Endothelial cell of umbilical vein (primary cell): ENCODE data around the gene GSTCD.

Experiments
- CTCF ChIP-seq, 2 donors: IDR thresholded peaks; 1 replicate in 1 of 2; 2 replicates in 1 of 2; pipeline ENCODE4 v1.5.1; 2011; ENCODE audit warnings: low read length in 2 of 2, mild to moderate bottlenecking in 2 of 2, moderate library complexity in 2 of 2, control low read depth in 1 of 2, inconsistent platforms in 1 of 2, low read depth in 1 of 2; ENCODE audit not compliant: insufficient read depth in 1 of 2; ENCODE audit errors: extremely low read depth in 1 of 2
- EZH2 ChIP-seq: IDR thresholded peaks from 2 replicates; pipeline ENCODE4 v1.6.1; 2012; ENCODE audit warnings: borderline replicate concordance, low read depth, mild to moderate bottlenecking, moderate library complexity, low read length, inconsistent platforms; ENCODE audit not compliant: severe bottlenecking
- JUN ChIP-seq: IDR thresholded peaks from 2 replicates; pipeline ENCODE4 v1.6.1; 2011; ENCODE audit warnings: borderline replicate concordance, low read depth; ENCODE audit not compliant: insufficient read length, insufficient read depth
- MAX ChIP-seq: IDR thresholded peaks from 2 replicates; pipeline ENCODE4 v1.6.1; 2011; ENCODE audit not compliant: insufficient read depth, insufficient read length
- POLR2A ChIP-seq: IDR thresholded peaks from 2 replicates; pipeline ENCODE4 v1.6.1; 2012; ENCODE audit warnings: low read depth, mild to moderate bottlenecking, control low read depth, low read length
- POLR2AphosphoS5 ChIP-seq: IDR thresholded peaks from 2 replicates; pipeline ENCODE4 v1.6.1; 2012; ENCODE audit warnings: low read depth, mild to moderate bottlenecking, control low read depth, low read length, moderate library complexity; ENCODE audit not compliant: insufficient read depth

- TF ChIP-seq CTCF (IDR thresholded peaks at IDR 0.05; ENCODE audit: extremely low read depth in 1 of 2, insufficient read depth in 1 of 2, low read depth in 1 of 2, low read length in 2 of 2) (no peak), POLR2A (no peak), EZH2 (no peak), MAX (no peak), POLR2AphosphoS5 (no peak), JUN (no peak)
These were observed 77.2 kb downstream of the GSTCD start for GRCh38 chr4:105785792-105786191.
